HepG2 (cell line): ENCODE results near the gene HOXA7. TPM values are rescaled to one million over a fixed set of nuclear protein-coding genes. Genes with fewer than 3 reads are reported as not detected.
A peak's percentile ranks its signal among the peaks of the same experiment; 100 is the strongest.

Source experiments
- CCDC6 ChIP-seq: sonication (generic); formaldehyde crosslinking; IDR thresholded peaks from 2 replicates; pipeline ENCODE4 v1.8.1; 2022; ENCODE audit warnings: mild to moderate bottlenecking, missing genetic modification reagents, moderate library complexity
- FOXC1 ChIP-seq: sonication (generic); formaldehyde crosslinking; IDR thresholded peaks from 2 replicates; pipeline ENCODE4 v1.8.0; 2022; ENCODE audit warnings: mild to moderate bottlenecking, missing genetic modification reagents, borderline replicate concordance
- GABPB1 ChIP-seq: IDR thresholded peaks from 2 replicates; pipeline ENCODE4 v1.6.1; 2016; ENCODE audit warnings: mild to moderate bottlenecking, missing genetic modification reagents, moderate library complexity, missing compliant biosample characterization
- PLSCR1 ChIP-seq: sonication (generic); formaldehyde crosslinking; IDR thresholded peaks from 2 replicates; pipeline ENCODE4 v1.5.0; 2020; ENCODE audit warnings: missing genetic modification reagents, mild to moderate bottlenecking, borderline replicate concordance
- POLR2A ChIP-seq, 2 experiments: IDR thresholded peaks; 2 replicates each; pipeline ENCODE4 v1.6.1; 2011; ENCODE audit warnings: low read depth in 2 of 2, low read length in 2 of 2, mild to moderate bottlenecking in 1 of 2, moderate library complexity in 1 of 2; ENCODE audit not compliant: insufficient read depth in 1 of 2
- REL ChIP-seq: sonication (generic); formaldehyde crosslinking; conservative IDR thresholded peaks from 2 replicates; pipeline ENCODE4 v1.8.0; 2022; ENCODE audit warnings: mild to moderate bottlenecking, missing genetic modification reagents, moderate library complexity
- STAG1 ChIP-seq: sonication (generic); formaldehyde crosslinking; IDR thresholded peaks from 2 replicates; pipeline ENCODE4 v1.4.0; 2020; ENCODE audit warnings: missing genetic modification reagents
- TAF1 ChIP-seq: sonication (generic); formaldehyde crosslinking; IDR thresholded peaks from 2 replicates; pipeline ENCODE4 v1.4.0; 2020; ENCODE audit warnings: missing genetic modification reagents
- ZBTB4 ChIP-seq: sonication (generic); formaldehyde crosslinking; IDR thresholded peaks from 2 replicates; pipeline ENCODE4 v1.4.0; 2020; ENCODE audit warnings: missing genetic modification reagents, mild to moderate bottlenecking, borderline replicate concordance
- ZBTB46 ChIP-seq: sonication (generic); formaldehyde crosslinking; IDR thresholded peaks from 2 replicates; pipeline ENCODE4 v1.4.0; 2020; ENCODE audit warnings: mild to moderate bottlenecking, missing genetic modification reagents, borderline replicate concordance
- ZNF382 ChIP-seq: sonication (generic); formaldehyde crosslinking; IDR thresholded peaks from 2 replicates; pipeline ENCODE4 v1.5.0; 2020; ENCODE audit warnings: missing genetic modification reagents, mild to moderate bottlenecking, borderline replicate concordance
- ZNF549 ChIP-seq: sonication (generic); formaldehyde crosslinking; IDR thresholded peaks from 2 replicates; pipeline ENCODE4 v1.5.0; 2020; ENCODE audit warnings: missing genetic modification reagents
- ZNF570 ChIP-seq: sonication (generic); formaldehyde crosslinking; IDR thresholded peaks from 2 replicates; pipeline ENCODE4 v1.4.0; 2020; ENCODE audit warnings: mild to moderate bottlenecking, missing genetic modification reagents, borderline replicate concordance
- ZNF580 ChIP-seq: IDR thresholded peaks from 2 replicates; pipeline ENCODE4 v1.6.1; 2016; ENCODE audit warnings: low read depth, borderline replicate concordance
- ZNF598 ChIP-seq: sonication (generic); formaldehyde crosslinking; IDR thresholded peaks from 2 replicates; pipeline ENCODE4 v1.5.1; 2020; ENCODE audit warnings: mild to moderate bottlenecking, missing genetic modification reagents, borderline replicate concordance
- ZNF775 ChIP-seq: sonication (generic); formaldehyde crosslinking; IDR thresholded peaks from 2 replicates; pipeline ENCODE4 v1.4.0; 2020; ENCODE audit warnings: missing genetic modification reagents, mild to moderate bottlenecking, moderate library complexity, borderline replicate concordance
- ZNF782 ChIP-seq: sonication (generic); formaldehyde crosslinking; IDR thresholded peaks from 2 replicates; pipeline ENCODE4 v1.4.0; 2020; ENCODE audit warnings: missing genetic modification reagents, mild to moderate bottlenecking, borderline replicate concordance
- ZSCAN12 ChIP-seq: sonication (generic); formaldehyde crosslinking; IDR thresholded peaks from 2 replicates; pipeline ENCODE4 v1.9.0; 2021; ENCODE audit warnings: mild to moderate bottlenecking, missing genetic modification reagents
- ZSCAN5A ChIP-seq: sonication (generic); formaldehyde crosslinking; IDR thresholded peaks from 2 replicates; pipeline ENCODE4 v1.8.0; 2022; ENCODE audit warnings: mild to moderate bottlenecking, missing genetic modification reagents, borderline replicate concordance
- polyA plus RNA-seq, 8 experiments: library from polyadenylated mRNA; depleted of rRNA in 3 of 8; stranded (reverse) in 7 of 8; unstranded in 1 of 8; fragments of >200 nt; fragmentation: Illumina TruSeq in 4 of 8; extraction: Trizol in 4 of 8; gene quantifications; 2 replicates each; pipeline versions ENCODE4 v1.2.1 to v1.2.3, GENCODE V29; 2011 to 2016; ENCODE audit warnings: low read depth in 4 of 8, missing spikeins in 1 of 8, mixed read lengths in 1 of 8; ENCODE audit not compliant: insufficient read depth in 1 of 8
- total RNA-seq, 5 experiments: library from RNA; depleted of rRNA; stranded (reverse); fragments of >200 nt; fragmentation: Illumina TruSeq; extraction: Trizol; gene quantifications; 2 replicates each; pipeline ENCODE4 v1.2.3, GENCODE V29; 2016; ENCODE audit warnings: low read depth in 1 of 5
- TF ChIP-seq, protein P1 (sequence below): fragments of 450-650 bp; IDR thresholded peaks from 2 replicates; pipeline ENCODE4 v1.6.1; 2016

Gene HOXA7
- total and polyA plus RNA-seq, 2 of the 13 experiments (the other 11 are each of a cell fraction or from before 2014, with no cell fraction given), result 0.05 TPM; not detected in 1

- TF ChIP-seq CCDC6 (CRISPR knock-in tag), result no peak
- no peak for TF ChIP-seq ZNF775 (CRISPR knock-in tag)
- no peak for TF ChIP-seq ZSCAN5A (CRISPR knock-in tag)
- peak; percentile 47 for TF ChIP-seq STAG1 (CRISPR knock-in tag)
- TF ChIP-seq ZNF382 (CRISPR knock-in tag), result no peak
- no peak for TF ChIP-seq ZSCAN12 (CRISPR knock-in tag)
- no peak for TF ChIP-seq ZNF782 (CRISPR knock-in tag)
- no peak for TF ChIP-seq ZNF549
- TF ChIP-seq ZNF580, result peak; percentile 83; the same call in 1 of the 2 replicates
- TF ChIP-seq ZNF570, result no peak
- TF ChIP-seq ZBTB46 (CRISPR knock-in tag), result no peak
- peak; percentile 59 for TF ChIP-seq GABPB1 (CRISPR knock-in tag)
- TF ChIP-seq PLSCR1 (CRISPR knock-in tag), result no peak
- peak in 1 of 2 experiments; percentile 10; a peak in 1 of 4 replicates for TF ChIP-seq POLR2A (IDR thresholded peaks at IDR 0.05; ENCODE audit: insufficient read depth in 1 of 2, low read depth in 2 of 2, low read length in 2 of 2)
- no peak for TF ChIP-seq ZNF598 (CRISPR knock-in tag)
- no peak for TF ChIP-seq FOXC1 (CRISPR knock-in tag)
- no peak for TF ChIP-seq REL
- peak; percentile 47; the same call in 1 of the 2 replicates for TF ChIP-seq TAF1
- no peak; the same call in 1 of the 2 replicates for TF ChIP-seq ZBTB4 (CRISPR knock-in tag)
- TF ChIP-seq, protein P1, sequence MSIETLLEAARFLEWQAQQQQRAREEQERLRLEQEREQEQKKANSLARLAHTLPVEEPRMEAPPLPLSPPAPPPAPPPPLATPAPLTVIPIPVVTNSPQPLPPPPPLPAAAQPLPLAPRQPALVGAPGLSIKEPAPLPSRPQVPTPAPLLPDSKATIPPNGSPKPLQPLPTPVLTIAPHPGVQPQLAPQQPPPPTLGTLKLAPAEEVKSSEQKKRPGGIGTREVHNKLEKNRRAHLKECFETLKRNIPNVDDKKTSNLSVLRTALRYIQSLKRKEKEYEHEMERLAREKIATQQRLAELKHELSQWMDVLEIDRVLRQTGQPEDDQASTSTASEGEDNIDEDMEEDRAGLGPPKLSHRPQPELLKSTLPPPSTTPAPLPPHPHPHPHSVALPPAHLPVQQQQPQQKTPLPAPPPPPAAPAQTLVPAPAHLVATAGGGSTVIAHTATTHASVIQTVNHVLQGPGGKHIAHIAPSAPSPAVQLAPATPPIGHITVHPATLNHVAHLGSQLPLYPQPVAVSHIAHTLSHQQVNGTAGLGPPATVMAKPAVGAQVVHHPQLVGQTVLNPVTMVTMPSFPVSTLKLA, result no peak
Observed at GRCh38 chr7:27150568-27151340, 5.7 kb downstream of the HOXA7 start (continued).
